ENCODE measurements around the gene SCTR. TPM values are rescaled to one million over a fixed set of nuclear protein-coding genes. Genes with fewer than 3 reads are reported as not detected.

The SCTR gene
- total RNA-seq, 1 experiment from 2014 or later, result not detected

DNA sequence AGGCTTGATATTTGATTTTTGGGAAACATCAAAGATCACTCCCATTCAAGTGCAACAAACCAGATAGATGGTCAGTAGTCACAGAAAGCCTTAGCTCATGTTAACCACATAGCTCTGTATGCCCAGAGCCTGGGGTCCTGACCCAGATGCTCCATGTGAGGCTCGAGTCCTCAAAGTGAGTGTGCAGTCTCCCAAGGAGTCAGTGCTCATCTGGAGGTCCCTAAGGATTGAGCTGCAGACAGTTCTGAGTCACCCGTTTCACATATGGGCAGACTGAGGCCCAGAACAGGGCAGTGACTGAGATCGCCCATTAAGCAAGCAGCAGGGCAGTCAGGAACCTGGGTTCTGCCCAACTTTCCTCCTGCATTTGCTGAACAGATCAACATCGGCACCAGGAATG, 83.4 kb downstream of the SCTR start:
- no peaks in the 10 kb centered on the region for H3K4me1 ChIP-seq (ENCODE audit: control insufficient read depth, insufficient read depth, low read length)
- no peak overlapping the region for H3K27ac ChIP-seq (ENCODE audit: low read length)
- CTCF ChIA-PET, result no interaction called here
- in situ Hi-C loops (cut with HindIII; ENCODE audit: low pct_unique_long_range_greater_than_20kb, low sequenced_read_pairs) (no loop called here), intact Hi-C loops (cut with micrococcal nuclease; ENCODE audit: unreplicated experiment) (no loop called here)
- no TSS peak for BruUV-seq (replicated peaks)
- H3K27me3 ChIP-seq (ENCODE audit: control insufficient read depth, insufficient read depth, low read length), result no peaks in the 10 kb centered on the region
- no peak overlapping the region for H3K4me3 ChIP-seq (ENCODE audit: low read depth in 2 of 2, low read length in 2 of 2)
- no peak for ATAC-seq
- no peaks in the 10 kb centered on the region for H3K9me3 ChIP-seq (ENCODE audit: control insufficient read depth, insufficient read depth, low read depth, low read length)
- DNase-seq (ENCODE audit: low read depth, low spot score), result no peak
- H3K36me3 ChIP-seq (ENCODE audit: control insufficient read depth, insufficient read depth, low read length), result no peaks in the 10 kb centered on the region
- POLR2A ChIA-PET, result no interaction called here
- TF ChIP-seq TCF7L2 (IDR thresholded peaks at IDR 0.05; ENCODE audit: low read depth, low read length) (no peak), SIN3A (IDR thresholded peaks at IDR 0.05; ENCODE audit: borderline replicate concordance, insufficient read depth, low read depth, low read length) (no peak), CTCF (IDR thresholded peaks at IDR 0.05) (no peak), POLR2AphosphoS5 (IDR thresholded peaks at IDR 0.05; ENCODE audit: low read depth, low read length) (no peak)
- TF ChIP-seq, protein P1, sequence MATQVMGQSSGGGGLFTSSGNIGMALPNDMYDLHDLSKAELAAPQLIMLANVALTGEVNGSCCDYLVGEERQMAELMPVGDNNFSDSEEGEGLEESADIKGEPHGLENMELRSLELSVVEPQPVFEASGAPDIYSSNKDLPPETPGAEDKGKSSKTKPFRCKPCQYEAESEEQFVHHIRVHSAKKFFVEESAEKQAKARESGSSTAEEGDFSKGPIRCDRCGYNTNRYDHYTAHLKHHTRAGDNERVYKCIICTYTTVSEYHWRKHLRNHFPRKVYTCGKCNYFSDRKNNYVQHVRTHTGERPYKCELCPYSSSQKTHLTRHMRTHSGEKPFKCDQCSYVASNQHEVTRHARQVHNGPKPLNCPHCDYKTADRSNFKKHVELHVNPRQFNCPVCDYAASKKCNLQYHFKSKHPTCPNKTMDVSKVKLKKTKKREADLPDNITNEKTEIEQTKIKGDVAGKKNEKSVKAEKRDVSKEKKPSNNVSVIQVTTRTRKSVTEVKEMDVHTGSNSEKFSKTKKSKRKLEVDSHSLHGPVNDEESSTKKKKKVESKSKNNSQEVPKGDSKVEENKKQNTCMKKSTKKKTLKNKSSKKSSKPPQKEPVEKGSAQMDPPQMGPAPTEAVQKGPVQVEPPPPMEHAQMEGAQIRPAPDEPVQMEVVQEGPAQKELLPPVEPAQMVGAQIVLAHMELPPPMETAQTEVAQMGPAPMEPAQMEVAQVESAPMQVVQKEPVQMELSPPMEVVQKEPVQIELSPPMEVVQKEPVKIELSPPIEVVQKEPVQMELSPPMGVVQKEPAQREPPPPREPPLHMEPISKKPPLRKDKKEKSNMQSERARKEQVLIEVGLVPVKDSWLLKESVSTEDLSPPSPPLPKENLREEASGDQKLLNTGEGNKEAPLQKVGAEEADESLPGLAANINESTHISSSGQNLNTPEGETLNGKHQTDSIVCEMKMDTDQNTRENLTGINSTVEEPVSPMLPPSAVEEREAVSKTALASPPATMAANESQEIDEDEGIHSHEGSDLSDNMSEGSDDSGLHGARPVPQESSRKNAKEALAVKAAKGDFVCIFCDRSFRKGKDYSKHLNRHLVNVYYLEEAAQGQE (IDR thresholded peaks at IDR 0.05; ENCODE audit: insufficient read depth in 1 of 2, low read depth in 2 of 2, low read length in 1 of 2), result no peak

- DNase-seq (ENCODE audit: low read depth, low spot score) (no peak), ATAC-seq (no peak)
- ChIA-PET CTCF (no interaction called here), POLR2A (no interaction called here)
- no peak for TF ChIP-seq TCF7L2 (IDR thresholded peaks at IDR 0.05; ENCODE audit: low read depth, low read length)
- TF ChIP-seq CTCF (IDR thresholded peaks at IDR 0.05), result no peak
- Histone ChIP-seq H3K27ac (ENCODE audit: low read length) (no peak overlapping the region), H3K36me3 (ENCODE audit: control insufficient read depth, insufficient read depth, low read length) (no peaks in the 10 kb centered on the region), H3K4me1 (ENCODE audit: control insufficient read depth, insufficient read depth, low read length) (no peaks in the 10 kb centered on the region), H3K9me3 (ENCODE audit: control insufficient read depth, insufficient read depth, low read depth, low read length) (no peaks in the 10 kb centered on the region), H3K4me3 (ENCODE audit: low read depth in 2 of 2, low read length in 2 of 2) (no peak overlapping the region), H3K27me3 (ENCODE audit: control insufficient read depth, insufficient read depth, low read length) (no peaks in the 10 kb centered on the region)
- BruUV-seq (replicated peaks), result no TSS peak
- intact Hi-C loops (cut with micrococcal nuclease; ENCODE audit: unreplicated experiment), result no loop called here
- in situ Hi-C loops (cut with HindIII; ENCODE audit: low pct_unique_long_range_greater_than_20kb, low sequenced_read_pairs), result no loop called here
Observed at GRCh38 chr2:119440501-119440870, 83.8 kb downstream of the SCTR start.

All from Panc1 (cell line).